ENCODE results near the gene CCDC68.

DNA sequence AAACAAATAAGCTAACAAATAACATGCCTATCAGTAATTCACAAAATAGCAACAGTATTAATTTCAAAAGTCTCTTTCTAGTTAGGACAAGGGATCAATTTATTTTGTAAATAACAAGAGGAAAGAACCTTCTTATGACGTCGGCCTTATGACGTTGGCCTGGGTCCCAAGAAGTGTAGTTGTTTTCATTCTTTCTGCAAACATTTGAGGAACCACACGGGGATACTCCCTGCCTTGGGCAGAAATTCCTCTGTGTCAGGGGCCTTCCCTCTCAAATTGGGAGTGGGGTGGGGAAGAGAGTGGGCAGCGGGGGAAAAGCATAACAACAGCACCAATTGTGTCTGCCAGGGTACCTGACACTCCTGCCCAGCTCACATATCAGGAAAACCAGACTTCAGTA, 1.3 kb downstream of the CCDC68 start:
- TF ChIP-seq, protein P1, sequence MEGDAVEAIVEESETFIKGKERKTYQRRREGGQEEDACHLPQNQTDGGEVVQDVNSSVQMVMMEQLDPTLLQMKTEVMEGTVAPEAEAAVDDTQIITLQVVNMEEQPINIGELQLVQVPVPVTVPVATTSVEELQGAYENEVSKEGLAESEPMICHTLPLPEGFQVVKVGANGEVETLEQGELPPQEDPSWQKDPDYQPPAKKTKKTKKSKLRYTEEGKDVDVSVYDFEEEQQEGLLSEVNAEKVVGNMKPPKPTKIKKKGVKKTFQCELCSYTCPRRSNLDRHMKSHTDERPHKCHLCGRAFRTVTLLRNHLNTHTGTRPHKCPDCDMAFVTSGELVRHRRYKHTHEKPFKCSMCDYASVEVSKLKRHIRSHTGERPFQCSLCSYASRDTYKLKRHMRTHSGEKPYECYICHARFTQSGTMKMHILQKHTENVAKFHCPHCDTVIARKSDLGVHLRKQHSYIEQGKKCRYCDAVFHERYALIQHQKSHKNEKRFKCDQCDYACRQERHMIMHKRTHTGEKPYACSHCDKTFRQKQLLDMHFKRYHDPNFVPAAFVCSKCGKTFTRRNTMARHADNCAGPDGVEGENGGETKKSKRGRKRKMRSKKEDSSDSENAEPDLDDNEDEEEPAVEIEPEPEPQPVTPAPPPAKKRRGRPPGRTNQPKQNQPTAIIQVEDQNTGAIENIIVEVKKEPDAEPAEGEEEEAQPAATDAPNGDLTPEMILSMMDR (IDR thresholded peaks at IDR 0.05): no peak
- TF ChIP-seq POLR2AphosphoS5 (IDR thresholded peaks at IDR 0.05) (no peak), POLR2A (IDR thresholded peaks at IDR 0.05) (no peak), EP300 (IDR thresholded peaks at IDR 0.05) (no peak)

Measured in upper lobe of left lung (tissue), 4 donors.